Measurements from ENCODE around the gene RAD9A. TPM values are rescaled to one million over a fixed set of nuclear protein-coding genes. Genes with fewer than 3 reads are reported as not detected.

RAD9A gene
- total and polyA plus RNA-seq, 2 of the 4 experiments (the other 2 are of a cell fraction): 2.0 to 10.3 TPM

DNA sequence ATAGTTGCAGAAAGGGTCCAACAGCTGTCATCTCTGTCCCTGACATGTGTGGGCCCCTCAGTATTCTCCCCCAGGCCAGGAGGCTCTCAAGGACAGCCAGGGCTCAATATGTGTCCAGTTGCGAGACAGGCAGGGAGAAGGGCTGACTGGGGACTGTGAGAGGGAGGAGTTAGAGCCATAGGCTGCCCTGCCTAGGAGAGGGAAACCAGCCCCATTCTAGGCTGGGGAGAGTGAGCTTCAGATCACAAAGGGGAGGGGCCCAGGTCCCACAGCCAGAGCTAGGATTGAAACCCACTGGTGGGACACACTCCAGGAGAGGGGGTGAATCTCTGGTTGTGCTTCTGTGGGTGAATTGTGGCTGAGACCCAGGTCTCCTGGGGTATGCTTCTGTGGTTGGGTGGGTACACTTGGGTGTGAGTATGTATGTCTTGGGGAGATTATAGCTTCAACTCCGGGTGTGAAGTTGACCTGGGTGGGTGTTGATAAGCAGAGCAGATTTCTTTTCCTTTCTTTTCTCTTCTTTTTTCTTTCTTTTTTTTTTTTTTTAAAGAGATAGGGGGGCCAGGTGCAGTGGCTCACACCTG, 21.6 kb downstream of the RAD9A start:
- BruUV-seq (replicated peaks): no TSS peak
- intact Hi-C loops (cut with micrococcal nuclease) (no loop called here), dilution Hi-C loops (cut with HindIII; ENCODE audit: low sequenced_read_pairs, unreplicated experiment) (no loop called here), in situ Hi-C loops (cut with MboI; ENCODE audit: low sequenced_read_pairs) (no loop called here)
- Histone ChIP-seq H2AFZ (replicated peaks; ENCODE audit: low read length, poor library complexity) (peak overlapping the region; percentile 32), H3K9me3 (ENCODE audit: control insufficient read depth, insufficient read depth, low read length) (no peaks in the 10 kb centered on the region), H3K4ac (ENCODE audit: low read depth, low read length) (no peak overlapping the region), H3K18ac (ENCODE audit: low read depth, low read length) (no peak overlapping the region), H4K20me1 (ENCODE audit: insufficient read depth, low read length) (no peaks in the 10 kb centered on the region), H3K36me3 (ENCODE audit: control insufficient read depth, insufficient read depth, low read length) (no peaks in the 10 kb centered on the region), H2BK20ac (ENCODE audit: low read depth, low read length) (no peak overlapping the region), H2BK5ac (ENCODE audit: low read depth, low read length, poor library complexity, severe bottlenecking) (no peak overlapping the region), H4K5ac (ENCODE audit: low read depth, low read length) (no peak overlapping the region), H4K8ac (ENCODE audit: low read depth in 2 of 2, low read length in 2 of 2) (no peak overlapping the region), H3K27me3 (ENCODE audit: control insufficient read depth, insufficient read depth, low read length) (peaks cover 48% of the 10 kb centered on the region), H3K9ac (ENCODE audit: low read depth, low read length) (no peak overlapping the region), H2AK5ac (ENCODE audit: low read depth, low read length) (no peak overlapping the region), H3K4me3 (ENCODE audit: insufficient read depth, low read depth, low read length) (no peak overlapping the region), H2AK9ac (replicated peaks; ENCODE audit: low read depth, low read length, poor library complexity) (peak overlapping the region; percentile 55), H3K4me2 (ENCODE audit: low read depth, low read length) (no peak overlapping the region), H3K14ac (replicated peaks; ENCODE audit: low read depth, low read length) (no peak overlapping the region), H3K9me1 (ENCODE audit: insufficient read depth, low read length) (no peaks in the 10 kb centered on the region), H2BK120ac (ENCODE audit: low read depth, low read length) (no peak overlapping the region), H3K79me1 (ENCODE audit: low read depth in 1 of 2, low read length in 2 of 2) (no peaks in the 10 kb centered on the region), H3K56ac (ENCODE audit: extremely low read depth, insufficient read depth, low read length) (no peak overlapping the region), H4K91ac (ENCODE audit: insufficient read depth, low read depth, low read length) (no peak overlapping the region), H3K27ac (ENCODE audit: insufficient read depth, low read length) (no peak overlapping the region), H3K23ac (ENCODE audit: low read depth, low read length) (no peak overlapping the region), H3K4me1 (ENCODE audit: control insufficient read depth, insufficient read depth, low read length) (no peaks in the 10 kb centered on the region), H2BK15ac (ENCODE audit: low read depth, low read length) (no peak overlapping the region)
- ChIA-PET POLR2A (ENCODE audit: unreplicated experiment) (interaction anchor here (0.6 kb wide), 1 partner anchor 51 kb away, joined by 6 read pairs; no protein-coding TSS in a partner anchor), CTCF (interaction anchor here (0.6 kb wide), 1 partner anchor 1207 kb away, joined by 3 read pairs; no protein-coding TSS in a partner anchor)
- no CpG with 5 or more reads among the region's 2 CpGs for WGBS, 2 experiments (ENCODE audit: extremely low coverage in 2 of 2, insufficient read length in 1 of 2)
- ATAC-seq (ENCODE audit: low read depth) (no peak; the same call in 1 of the 2 replicates), DNase-seq (no peak)
- no peak for TF ChIP-seq NFE2L2 (IDR thresholded peaks at IDR 0.05; ENCODE audit: low read depth, low read length)
- TF ChIP-seq MXI1 (IDR thresholded peaks at IDR 0.05; ENCODE audit: borderline replicate concordance, low read depth, low read length): no peak
- TF ChIP-seq, protein P1, sequence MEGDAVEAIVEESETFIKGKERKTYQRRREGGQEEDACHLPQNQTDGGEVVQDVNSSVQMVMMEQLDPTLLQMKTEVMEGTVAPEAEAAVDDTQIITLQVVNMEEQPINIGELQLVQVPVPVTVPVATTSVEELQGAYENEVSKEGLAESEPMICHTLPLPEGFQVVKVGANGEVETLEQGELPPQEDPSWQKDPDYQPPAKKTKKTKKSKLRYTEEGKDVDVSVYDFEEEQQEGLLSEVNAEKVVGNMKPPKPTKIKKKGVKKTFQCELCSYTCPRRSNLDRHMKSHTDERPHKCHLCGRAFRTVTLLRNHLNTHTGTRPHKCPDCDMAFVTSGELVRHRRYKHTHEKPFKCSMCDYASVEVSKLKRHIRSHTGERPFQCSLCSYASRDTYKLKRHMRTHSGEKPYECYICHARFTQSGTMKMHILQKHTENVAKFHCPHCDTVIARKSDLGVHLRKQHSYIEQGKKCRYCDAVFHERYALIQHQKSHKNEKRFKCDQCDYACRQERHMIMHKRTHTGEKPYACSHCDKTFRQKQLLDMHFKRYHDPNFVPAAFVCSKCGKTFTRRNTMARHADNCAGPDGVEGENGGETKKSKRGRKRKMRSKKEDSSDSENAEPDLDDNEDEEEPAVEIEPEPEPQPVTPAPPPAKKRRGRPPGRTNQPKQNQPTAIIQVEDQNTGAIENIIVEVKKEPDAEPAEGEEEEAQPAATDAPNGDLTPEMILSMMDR (conservative IDR thresholded peaks at IDR 0.05; ENCODE audit: low read depth, low read length): no peak
- TF ChIP-seq, protein P2, sequence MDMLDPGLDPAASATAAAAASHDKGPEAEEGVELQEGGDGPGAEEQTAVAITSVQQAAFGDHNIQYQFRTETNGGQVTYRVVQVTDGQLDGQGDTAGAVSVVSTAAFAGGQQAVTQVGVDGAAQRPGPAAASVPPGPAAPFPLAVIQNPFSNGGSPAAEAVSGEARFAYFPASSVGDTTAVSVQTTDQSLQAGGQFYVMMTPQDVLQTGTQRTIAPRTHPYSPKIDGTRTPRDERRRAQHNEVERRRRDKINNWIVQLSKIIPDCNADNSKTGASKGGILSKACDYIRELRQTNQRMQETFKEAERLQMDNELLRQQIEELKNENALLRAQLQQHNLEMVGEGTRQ (IDR thresholded peaks at IDR 0.05; ENCODE audit: low read depth, low read length): no peak
- TF ChIP-seq, protein P3, sequence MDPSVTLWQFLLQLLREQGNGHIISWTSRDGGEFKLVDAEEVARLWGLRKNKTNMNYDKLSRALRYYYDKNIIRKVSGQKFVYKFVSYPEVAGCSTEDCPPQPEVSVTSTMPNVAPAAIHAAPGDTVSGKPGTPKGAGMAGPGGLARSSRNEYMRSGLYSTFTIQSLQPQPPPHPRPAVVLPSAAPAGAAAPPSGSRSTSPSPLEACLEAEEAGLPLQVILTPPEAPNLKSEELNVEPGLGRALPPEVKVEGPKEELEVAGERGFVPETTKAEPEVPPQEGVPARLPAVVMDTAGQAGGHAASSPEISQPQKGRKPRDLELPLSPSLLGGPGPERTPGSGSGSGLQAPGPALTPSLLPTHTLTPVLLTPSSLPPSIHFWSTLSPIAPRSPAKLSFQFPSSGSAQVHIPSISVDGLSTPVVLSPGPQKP (IDR thresholded peaks at IDR 0.05; ENCODE audit: borderline replicate concordance, low read depth, low read length): no peak
- TF ChIP-seq MAFK (IDR thresholded peaks at IDR 0.05; ENCODE audit: low read depth, low read length): no peak
- TF ChIP-seq CEBPB (IDR thresholded peaks at IDR 0.05; ENCODE audit: low read depth, low read length): no peak
- TF ChIP-seq BHLHE40 (IDR thresholded peaks at IDR 0.05; ENCODE audit: low read depth, low read length): no peak
- no peak for TF ChIP-seq CHD1 (IDR thresholded peaks at IDR 0.05; ENCODE audit: low read depth, low read length)
